GM23248 (cell line): ENCODE results near the gene MACF1. TPM values are rescaled to one million over a fixed set of nuclear protein-coding genes. Genes with fewer than 3 reads are reported as not detected.
"Not testable (repeated sequence)": the region's sequence is repeated elsewhere in the genome, so short reads cannot be mapped to it uniquely, and the experiment has no call there.

Experiments
- DNase-seq: peaks from one replicate; pipeline ENCODE4 v3.0.0-alpha.2; 2015
- H2AFZ ChIP-seq: fragments of 200-600 bp; sonication (generic); 2 replicates; pipeline ENCODE4 v1.6.1; 2016; ENCODE audit warnings: antibody characterized with exemption
- H3F3A ChIP-seq: fragments of 200-600 bp; sonication (generic); 2 replicates; pipeline ENCODE4 v1.6.1; 2016; ENCODE audit warnings: mild to moderate bottlenecking, antibody characterized with exemption, mixed run types; ENCODE audit not compliant: insufficient read depth
- H3K27ac ChIP-seq: fragments of 200-600 bp; sonication (generic); 2 replicates; pipeline ENCODE4 v1.5.1; 2016; ENCODE audit warnings: mild to moderate bottlenecking
- H3K27me3 ChIP-seq: fragments of 200-600 bp; sonication (generic); replicated peaks from 2 replicates; pipeline ENCODE4 v1.6.1; 2016; ENCODE audit warnings: mild to moderate bottlenecking; ENCODE audit not compliant: insufficient read depth
- H3K36me3 ChIP-seq: fragments of 200-600 bp; sonication (generic); 2 replicates; pipeline ENCODE4 v1.6.1; 2016; ENCODE audit warnings: low read depth, mild to moderate bottlenecking
- H3K4me1 ChIP-seq: fragments of 200-600 bp; sonication (generic); 2 replicates; pipeline ENCODE4 v1.6.1; 2016; ENCODE audit warnings: mild to moderate bottlenecking; ENCODE audit not compliant: insufficient read depth
- H3K4me2 ChIP-seq: fragments of 200-600 bp; sonication (generic); one replicate; pipeline ENCODE4 v1.6.1; 2016; ENCODE audit warnings: mild to moderate bottlenecking; ENCODE audit not compliant: unreplicated experiment
- H3K4me3 ChIP-seq: fragments of 200-600 bp; sonication (generic); 2 replicates; pipeline ENCODE4 v1.5.1; 2016; ENCODE audit warnings: mild to moderate bottlenecking
- H3K79me2 ChIP-seq: fragments of 200-600 bp; sonication (generic); 2 replicates; pipeline ENCODE4 v1.6.1; 2016; ENCODE audit warnings: mild to moderate bottlenecking; ENCODE audit not compliant: insufficient read depth
- H3K9ac ChIP-seq: fragments of 200-600 bp; sonication (generic); 2 replicates; pipeline ENCODE4 v1.6.1; 2016; ENCODE audit warnings: mild to moderate bottlenecking
- H3K9me2 ChIP-seq: fragments of 200-600 bp; sonication (generic); 2 replicates; pipeline ENCODE4 v1.6.1; 2016; ENCODE audit warnings: mixed run types, mild to moderate bottlenecking, moderate library complexity; ENCODE audit not compliant: insufficient read depth
- H3K9me3 ChIP-seq: fragments of 200-600 bp; sonication (generic); one replicate; pipeline ENCODE4 v1.6.1; 2017; ENCODE audit warnings: low read depth
- H4K20me1 ChIP-seq: fragments of 200-600 bp; sonication (generic); 2 replicates; pipeline ENCODE4 v1.6.0; 2016; ENCODE audit not compliant: insufficient read depth
- EZH2 ChIP-seq: fragments of 200-600 bp; sonication (generic); IDR thresholded peaks from 2 replicates; pipeline ENCODE4 v1.6.1; 2018; ENCODE audit warnings: antibody characterized with exemption, mild to moderate bottlenecking; ENCODE audit not compliant: insufficient read depth, poor library complexity, severe bottlenecking
- EZH2phosphoT487 ChIP-seq: fragments of 200-600 bp; sonication (generic); IDR thresholded peaks from 2 replicates; pipeline ENCODE4 v1.6.1; 2018; ENCODE audit warnings: antibody characterized with exemption, moderate library complexity, mild to moderate bottlenecking, low read depth; ENCODE audit not compliant: insufficient read depth
- WGBS, 2 experiments: methylation state at CpG; one replicate each; pipeline ENCODE4 v1.1.6; 2015 to 2017; ENCODE audit warnings: low lambda C conversion rate in 2 of 2, low coverage in 1 of 2; ENCODE audit errors: missing lambda C conversion rate in 2 of 2; 5-methylcytosine and 5-hydroxymethylcytosine counted together
- in situ Hi-C: fragments of 300-500 bp; cut with MboI; formaldehyde crosslinking; loops from 2 replicates; pipeline ENCODE4 v1.15.0; 2020
- polyA plus RNA-seq: library from polyadenylated mRNA; unstranded; fragments of >200 nt; fragmentation: Nextera tagmentation; extraction: Ambion mirVana; gene quantifications from 2 replicates; pipeline ENCODE4 v1.2.1, GENCODE V29; 2016
- total RNA-seq: library from RNA; depleted of rRNA; stranded (reverse); fragments of >200 nt; shearing (Covaris generic); gene quantifications from 2 replicates; pipeline ENCODE4 v1.2.3, GENCODE V29; 2014

Gene MACF1
- total and polyA plus RNA-seq, 2 experiments from 2014 or later: 55.1 to 177 TPM

GRCh38 chr1:39160703-39161102 is 43.8 kb upstream of the MACF1 start:
- no peaks in the 10 kb centered on the region for H3K9me2 ChIP-seq
- H3K4me3 ChIP-seq: no peak overlapping the region
- peaks cover 20% of the 10 kb centered on the region for H3F3A ChIP-seq
- H3K9me3 ChIP-seq: no peaks in the 10 kb centered on the region
- no peak overlapping the region for H3K4me2 ChIP-seq
- H2AFZ ChIP-seq: no peak overlapping the region
- no peak overlapping the region for H3K27ac ChIP-seq
- peak; percentile 37 for DNase-seq
- TF ChIP-seq EZH2: no peak
- TF ChIP-seq EZH2phosphoT487: no peak
- H3K79me2 ChIP-seq: peaks cover 96% of the 10 kb centered on the region
- in situ Hi-C loops: no loop called here
- no peaks in the 10 kb centered on the region for H3K36me3 ChIP-seq
- H3K4me1 ChIP-seq: peaks cover 32% of the 10 kb centered on the region
- no peak overlapping the region for H3K9ac ChIP-seq
- H4K20me1 ChIP-seq: peaks cover 5% of the 10 kb centered on the region; the same call in 1 of the 2 replicates
- no peaks in the 10 kb centered on the region for H3K27me3 ChIP-seq

GRCh38 chr1:39161811-39162210 is 42.7 kb upstream of the MACF1 start:
- H3K79me2 ChIP-seq: peaks cover 96% of the 10 kb centered on the region
- H3K27ac ChIP-seq, in situ Hi-C loops, H3K4me3 ChIP-seq, H3K9me2 ChIP-seq, H2AFZ ChIP-seq, H3K27me3 ChIP-seq, H3K4me2 ChIP-seq, H3K36me3 ChIP-seq, H3K9ac ChIP-seq, DNase-seq, H4K20me1 ChIP-seq, H3K9me3 ChIP-seq: not testable (repeated sequence)
- peaks cover 35% of the 10 kb centered on the region for H3K4me1 ChIP-seq
- WGBS, 2 experiments: 98 to 99% methylated on average over 8 of the region's 8 CpGs
- H3F3A ChIP-seq: peaks cover 13% of the 10 kb centered on the region

- Histone ChIP-seq H2AFZ (no peak overlapping the region), H3K9me2 (no peaks in the 10 kb centered on the region), H3K27ac (no peak overlapping the region), H3K36me3 (no peaks in the 10 kb centered on the region), H3K9ac (no peak overlapping the region), H3K4me1 (peaks cover 41% of the 10 kb centered on the region), H3K79me2 (peaks cover 96% of the 10 kb centered on the region), H4K20me1 (peaks cover 5% of the 10 kb centered on the region; the same call in 1 of the 2 replicates), H3K4me3 (no peak overlapping the region), H3K4me2 (no peak overlapping the region), H3F3A (peaks cover 13% of the 10 kb centered on the region), H3K27me3 (no peaks in the 10 kb centered on the region), H3K9me3 (no peaks in the 10 kb centered on the region)
- no peak for DNase-seq
- in situ Hi-C loops: no loop called here
- TF ChIP-seq EZH2phosphoT487: no peak
- no peak for TF ChIP-seq EZH2
These were observed 41.0 kb upstream of the MACF1 start for GRCh38 chr1:39163469-39163868.

GRCh38 chr1:39164256-39164655 is 40.2 kb upstream of the MACF1 start:
- peaks cover 33% of the 10 kb centered on the region for H3K4me1 ChIP-seq
- no peaks in the 10 kb centered on the region for H3K9me2 ChIP-seq
- no peaks in the 10 kb centered on the region for H3K27me3 ChIP-seq
- H3K9ac ChIP-seq: no peak overlapping the region
- DNase-seq: no peak
- in situ Hi-C loops: no loop called here
- no peaks in the 10 kb centered on the region for H3K9me3 ChIP-seq
- H3K36me3 ChIP-seq: no peaks in the 10 kb centered on the region
- H3K79me2 ChIP-seq: peaks cover 96% of the 10 kb centered on the region
- no peak overlapping the region for H2AFZ ChIP-seq
- no peak overlapping the region for H3K4me2 ChIP-seq
- H4K20me1 ChIP-seq: peaks cover 5% of the 10 kb centered on the region; the same call in 1 of the 2 replicates
- peaks cover 10% of the 10 kb centered on the region for H3F3A ChIP-seq
- H3K27ac ChIP-seq: no peak overlapping the region
- TF ChIP-seq EZH2phosphoT487: no peak
- no peak for TF ChIP-seq EZH2
- no peak overlapping the region for H3K4me3 ChIP-seq

GRCh38 chr1:39165049-39165448 is 39.4 kb upstream of the MACF1 start:
- Histone ChIP-seq H3K27ac (no peak overlapping the region), H2AFZ (no peak overlapping the region), H4K20me1 (peaks cover 4% of the 10 kb centered on the region; the same call in 1 of the 2 replicates), H3K27me3 (no peaks in the 10 kb centered on the region), H3K79me2 (peaks cover 98% of the 10 kb centered on the region), H3K4me1 (peaks cover 25% of the 10 kb centered on the region), H3K36me3 (no peaks in the 10 kb centered on the region), H3K9ac (no peak overlapping the region), H3F3A (peaks cover 4% of the 10 kb centered on the region; the same call in 1 of the 2 replicates), H3K9me3 (no peaks in the 10 kb centered on the region), H3K4me3 (no peak overlapping the region), H3K9me2 (no peaks in the 10 kb centered on the region), H3K4me2 (no peak overlapping the region)
- TF ChIP-seq EZH2 (no peak), EZH2phosphoT487 (no peak)
- in situ Hi-C loops: no loop called here
- DNase-seq: no peak
- WGBS, 2 experiments: 90 to 93% methylated on average over 2 of the region's 2 CpGs
